Fibroblast of villous mesenchyme (primary cell): ENCODE data around the gene PTPN7. TPM values are rescaled to one million over a fixed set of nuclear protein-coding genes. Genes with fewer than 3 reads are reported as not detected.

ENCODE experiments used
- DNase-seq: peaks from one replicate; pipeline ENCODE4 v3.0.0-alpha.2; 2010; ENCODE audit warnings: low read depth
- H3K4me3 ChIP-seq: 2 replicates; pipeline ENCODE4 v1.5.1; 2011; ENCODE audit warnings: low read depth, mild to moderate bottlenecking, low read length
- total RNA-seq: library from RNA; depleted of rRNA; stranded (reverse); fragments of >200 nt; gene quantifications from 2 replicates; pipeline ENCODE4 v1.2.3, GENCODE V29; 2012
- TF ChIP-seq, protein P1 (sequence below): IDR thresholded peaks from 2 replicates; pipeline ENCODE4 v1.5.1; 2012; ENCODE audit warnings: low read depth, mild to moderate bottlenecking, low read length; ENCODE audit not compliant: insufficient read depth

PTPN7 gene
- total RNA-seq, 1 donor = not detected

DNA sequence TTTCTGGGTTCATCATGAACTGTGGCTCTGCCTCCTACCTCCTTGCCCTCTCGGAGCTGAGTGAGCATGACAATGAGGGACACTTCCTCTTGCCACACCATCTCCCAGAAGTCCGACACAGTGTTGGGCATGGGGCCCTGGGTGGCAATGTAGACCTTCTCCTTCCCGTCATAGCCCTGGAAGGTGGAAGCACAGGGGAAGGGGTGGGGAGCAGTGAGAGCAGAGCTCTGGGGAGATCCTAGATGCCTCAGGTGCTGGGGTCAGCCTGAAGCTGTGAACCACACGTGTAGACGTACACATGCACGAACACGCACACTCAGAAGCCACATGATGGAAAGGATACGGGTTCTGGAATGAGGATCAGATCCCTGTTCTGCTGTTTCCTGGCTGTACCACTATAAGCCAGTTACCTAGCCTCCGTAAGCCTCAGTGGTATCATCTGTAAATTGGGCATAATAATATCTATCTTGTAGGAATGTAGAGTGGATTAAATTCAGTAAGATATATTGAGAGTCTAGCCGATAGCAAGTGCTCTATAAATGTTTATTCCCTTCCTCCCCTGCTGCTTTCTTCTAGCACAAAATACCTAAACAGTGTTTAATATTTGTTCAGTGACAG, 6.1 kb downstream of the PTPN7 start:
- TF ChIP-seq, protein P1, sequence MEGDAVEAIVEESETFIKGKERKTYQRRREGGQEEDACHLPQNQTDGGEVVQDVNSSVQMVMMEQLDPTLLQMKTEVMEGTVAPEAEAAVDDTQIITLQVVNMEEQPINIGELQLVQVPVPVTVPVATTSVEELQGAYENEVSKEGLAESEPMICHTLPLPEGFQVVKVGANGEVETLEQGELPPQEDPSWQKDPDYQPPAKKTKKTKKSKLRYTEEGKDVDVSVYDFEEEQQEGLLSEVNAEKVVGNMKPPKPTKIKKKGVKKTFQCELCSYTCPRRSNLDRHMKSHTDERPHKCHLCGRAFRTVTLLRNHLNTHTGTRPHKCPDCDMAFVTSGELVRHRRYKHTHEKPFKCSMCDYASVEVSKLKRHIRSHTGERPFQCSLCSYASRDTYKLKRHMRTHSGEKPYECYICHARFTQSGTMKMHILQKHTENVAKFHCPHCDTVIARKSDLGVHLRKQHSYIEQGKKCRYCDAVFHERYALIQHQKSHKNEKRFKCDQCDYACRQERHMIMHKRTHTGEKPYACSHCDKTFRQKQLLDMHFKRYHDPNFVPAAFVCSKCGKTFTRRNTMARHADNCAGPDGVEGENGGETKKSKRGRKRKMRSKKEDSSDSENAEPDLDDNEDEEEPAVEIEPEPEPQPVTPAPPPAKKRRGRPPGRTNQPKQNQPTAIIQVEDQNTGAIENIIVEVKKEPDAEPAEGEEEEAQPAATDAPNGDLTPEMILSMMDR = no peak
- no peak overlapping the region for H3K4me3 ChIP-seq
- no peak for DNase-seq

- no peak for DNase-seq
- TF ChIP-seq, protein P1 = no peak
- H3K4me3 ChIP-seq = no peak overlapping the region
Observed at GRCh38 chr1:202153284-202153683, 7.1 kb downstream of the PTPN7 start.

DNA sequence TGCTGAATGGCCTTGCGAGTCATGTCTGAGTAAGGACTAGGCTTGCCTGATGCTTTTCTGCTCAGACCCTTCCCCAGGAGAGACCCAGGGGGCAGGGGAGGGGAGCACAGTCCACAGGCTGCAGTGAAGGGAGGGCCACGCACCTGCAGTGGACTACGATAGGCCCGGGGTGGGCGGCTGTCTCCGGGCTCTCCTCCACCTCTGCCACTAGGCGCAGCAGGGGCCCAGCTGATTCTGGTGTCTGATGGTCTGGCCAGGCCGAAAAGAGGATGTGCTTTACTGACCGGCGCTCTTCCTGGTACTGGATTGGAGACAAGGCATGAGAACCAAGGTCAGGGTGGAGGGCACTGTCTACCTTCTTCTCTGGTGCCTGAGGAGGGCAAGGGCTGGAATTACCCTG, 8.0 kb downstream of the PTPN7 start:
- TF ChIP-seq, protein P1 = no peak
- no peak for DNase-seq
- H3K4me3 ChIP-seq = no peak overlapping the region

DNA sequence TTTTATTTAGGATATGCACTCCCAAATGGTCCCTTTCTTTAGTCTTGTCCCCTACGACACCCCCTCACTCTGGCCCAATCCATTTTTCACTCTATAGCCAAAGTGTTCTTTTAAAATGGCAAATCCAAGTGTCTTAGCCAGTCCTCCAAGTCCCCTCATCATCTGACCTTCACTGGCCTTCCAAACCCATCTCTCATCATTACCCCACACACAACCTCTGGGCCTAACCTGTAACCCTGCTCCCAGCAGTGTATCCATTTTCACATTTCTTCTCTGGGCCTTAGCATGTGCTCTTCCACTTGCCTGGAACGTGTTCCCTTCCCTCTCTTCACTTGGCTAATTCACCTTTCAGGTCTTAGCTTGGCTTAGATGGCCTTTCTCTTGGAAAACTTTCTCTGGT, 9.4 kb downstream of the PTPN7 start:
- no peak for DNase-seq
- TF ChIP-seq, protein P1 = no peak
- H3K4me3 ChIP-seq = no peak overlapping the region

DNA sequence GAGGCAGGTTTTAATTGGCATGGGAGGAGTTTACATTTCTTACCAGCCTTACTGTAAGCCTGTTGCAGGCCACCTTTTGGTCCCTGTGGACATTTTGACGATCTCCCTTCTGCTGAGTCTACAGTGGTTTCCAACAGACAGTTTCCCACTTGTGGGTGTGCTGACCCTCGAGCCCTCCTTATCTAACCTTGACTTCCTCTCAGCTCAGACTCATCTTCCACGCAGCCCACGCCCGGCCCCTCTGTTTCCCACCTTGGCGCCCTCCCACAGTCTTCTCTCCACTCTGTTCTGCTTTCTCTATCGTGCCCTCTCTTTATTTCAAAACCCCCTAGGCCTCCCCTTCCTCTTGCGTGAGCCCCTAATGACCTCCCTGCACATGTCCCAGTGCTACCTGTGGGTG, 9.8 kb downstream of the PTPN7 start:
- H3K4me3 ChIP-seq = no peak overlapping the region
- no peak for DNase-seq
- TF ChIP-seq, protein P1 = no peak

GRCh38 chr1:202150187-202150586, 10.2 kb downstream of the PTPN7 start:
- TF ChIP-seq, protein P1 = no peak
- no peak for DNase-seq
- H3K4me3 ChIP-seq = no peak overlapping the region

DNA sequence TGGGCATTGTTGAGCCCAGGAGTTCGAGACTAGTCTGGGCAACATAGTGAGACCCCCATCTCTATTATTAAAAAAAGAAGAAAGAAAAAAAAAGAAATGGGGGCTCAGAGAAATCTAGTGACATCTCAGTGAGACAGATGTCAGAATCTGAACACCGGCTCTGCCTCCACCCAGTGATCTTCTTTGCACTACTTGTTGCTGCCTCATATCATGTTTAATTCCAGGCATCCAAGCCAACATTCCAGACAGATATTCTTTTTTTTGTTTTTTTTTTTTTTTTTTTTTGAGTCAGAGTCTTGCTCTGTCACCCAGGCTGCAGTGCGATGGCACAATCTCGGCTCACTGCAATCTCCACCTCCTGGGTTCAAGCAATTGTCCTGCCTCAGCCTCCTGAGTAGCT, 10.8 kb downstream of the PTPN7 start:
- no peak overlapping the region for H3K4me3 ChIP-seq
- no peak for DNase-seq
- TF ChIP-seq, protein P1 = no peak
